ENCODE results near the gene WDR59. TPM values are rescaled to one million over a fixed set of nuclear protein-coding genes. Genes with fewer than 3 reads are reported as not detected.
A peak's percentile ranks its signal among the peaks of the same experiment; 100 is the strongest.

WDR59 gene
- total RNA-seq, 2 donors from 2014 or later: 46.5 to 48.3 TPM

- Histone ChIP-seq H3K9me3 (no peaks in the 10 kb centered on the region), H3K27ac (no peak overlapping the region), H3K4me1 (no peaks in the 10 kb centered on the region), H3K27me3 (no peaks in the 10 kb centered on the region), H3K36me3 (no peaks in the 10 kb centered on the region), H3K9ac (ENCODE audit: low read depth in 2 of 2, low read length in 2 of 2) (no peak overlapping the region), H3K4me3 (no peak overlapping the region)
- DNase-seq: no peak
- intact Hi-C loops (cut with DNase I): no loop called here
- TF ChIP-seq, protein P1, sequence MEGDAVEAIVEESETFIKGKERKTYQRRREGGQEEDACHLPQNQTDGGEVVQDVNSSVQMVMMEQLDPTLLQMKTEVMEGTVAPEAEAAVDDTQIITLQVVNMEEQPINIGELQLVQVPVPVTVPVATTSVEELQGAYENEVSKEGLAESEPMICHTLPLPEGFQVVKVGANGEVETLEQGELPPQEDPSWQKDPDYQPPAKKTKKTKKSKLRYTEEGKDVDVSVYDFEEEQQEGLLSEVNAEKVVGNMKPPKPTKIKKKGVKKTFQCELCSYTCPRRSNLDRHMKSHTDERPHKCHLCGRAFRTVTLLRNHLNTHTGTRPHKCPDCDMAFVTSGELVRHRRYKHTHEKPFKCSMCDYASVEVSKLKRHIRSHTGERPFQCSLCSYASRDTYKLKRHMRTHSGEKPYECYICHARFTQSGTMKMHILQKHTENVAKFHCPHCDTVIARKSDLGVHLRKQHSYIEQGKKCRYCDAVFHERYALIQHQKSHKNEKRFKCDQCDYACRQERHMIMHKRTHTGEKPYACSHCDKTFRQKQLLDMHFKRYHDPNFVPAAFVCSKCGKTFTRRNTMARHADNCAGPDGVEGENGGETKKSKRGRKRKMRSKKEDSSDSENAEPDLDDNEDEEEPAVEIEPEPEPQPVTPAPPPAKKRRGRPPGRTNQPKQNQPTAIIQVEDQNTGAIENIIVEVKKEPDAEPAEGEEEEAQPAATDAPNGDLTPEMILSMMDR (IDR thresholded peaks at IDR 0.05): no peak
Observed at GRCh38 chr16:74829637-74830036, 155.3 kb downstream of the WDR59 start.

GRCh38 chr16:74825941-74826340 is 159.0 kb downstream of the WDR59 start:
- no peaks in the 10 kb centered on the region for H3K36me3 ChIP-seq
- no peaks in the 10 kb centered on the region for H3K9me3 ChIP-seq
- TF ChIP-seq, protein P1 (IDR thresholded peaks at IDR 0.05): no peak
- H3K4me1 ChIP-seq: no peaks in the 10 kb centered on the region
- peak; percentile 2 for DNase-seq
- no peak overlapping the region for H3K27ac ChIP-seq
- H3K4me3 ChIP-seq: no peak overlapping the region
- H3K9ac ChIP-seq (ENCODE audit: low read depth in 2 of 2, low read length in 2 of 2): no peak overlapping the region
- intact Hi-C loops (cut with DNase I): no loop called here
- no peaks in the 10 kb centered on the region for H3K27me3 ChIP-seq

DNA sequence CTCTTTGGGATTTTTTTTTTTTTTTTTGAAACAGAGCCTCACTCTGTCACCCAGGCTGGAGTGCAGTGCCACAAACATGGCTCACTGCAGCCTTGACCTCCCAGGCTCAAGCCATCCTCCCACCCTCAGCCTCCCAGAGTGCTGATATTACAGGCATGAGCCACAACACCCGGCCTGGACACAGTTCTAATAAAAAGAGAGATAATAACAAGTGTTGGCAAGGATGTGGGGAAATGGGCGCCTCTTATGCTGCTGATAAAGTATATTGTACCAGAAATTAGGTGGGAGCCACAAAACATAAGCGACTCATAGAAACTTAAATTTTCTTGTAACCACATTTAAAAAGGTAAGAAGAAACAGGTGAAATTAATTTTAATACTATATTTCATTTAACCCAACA is 159.9 kb downstream of the WDR59 start:
- peak; percentile 7 for DNase-seq
- H3K4me3 ChIP-seq: no peak overlapping the region
- intact Hi-C loops (cut with DNase I): no loop called here
- TF ChIP-seq, protein P1 (IDR thresholded peaks at IDR 0.05): no peak
- H3K27me3 ChIP-seq: no peaks in the 10 kb centered on the region
- no peak overlapping the region for H3K9ac ChIP-seq (ENCODE audit: low read depth in 2 of 2, low read length in 2 of 2)
- no peaks in the 10 kb centered on the region for H3K9me3 ChIP-seq
- H3K36me3 ChIP-seq: no peaks in the 10 kb centered on the region
- H3K4me1 ChIP-seq: no peaks in the 10 kb centered on the region
- H3K27ac ChIP-seq: no peak overlapping the region

Other genes with a start within 250 kb of the WDR59 start
- gene FA2H, start 210.3 kb downstream of the WDR59 start, total RNA-seq: 10 to 100 TPM; 51.0 to 75.7 TPM
- 10 to 100 TPM; 27.7 to 29.7 TPM for gene ZNRF1, start 13.9 kb upstream of the WDR59 start, total RNA-seq
- gene LDHD, start 131.7 kb upstream of the WDR59 start, total RNA-seq: 100 to 1,000 TPM in 1 of 2 donors, 10 to 100 TPM in 1; 31.4 to 105 TPM
- 1 to 10 TPM; 4.3 to 9.9 TPM for gene ZFP1, start 163.4 kb upstream of the WDR59 start, total RNA-seq
- 10 to 100 TPM in 1 of 2 donors, not detected in 1; 29.1 TPM for gene CTRB2, start 222.0 kb upstream of the WDR59 start, total RNA-seq
- 10 to 100 TPM in 1 of 2 donors, not detected in 1; 19.1 TPM for gene CTRB1, start 233.9 kb upstream of the WDR59 start, total RNA-seq